Measurements from ENCODE around the gene ZSWIM3. TPM values are rescaled to one million over a fixed set of nuclear protein-coding genes. Genes with fewer than 3 reads are reported as not detected.

Gene ZSWIM3
- total RNA-seq = 5.0 and 7.0 TPM in 2 replicates

DNA sequence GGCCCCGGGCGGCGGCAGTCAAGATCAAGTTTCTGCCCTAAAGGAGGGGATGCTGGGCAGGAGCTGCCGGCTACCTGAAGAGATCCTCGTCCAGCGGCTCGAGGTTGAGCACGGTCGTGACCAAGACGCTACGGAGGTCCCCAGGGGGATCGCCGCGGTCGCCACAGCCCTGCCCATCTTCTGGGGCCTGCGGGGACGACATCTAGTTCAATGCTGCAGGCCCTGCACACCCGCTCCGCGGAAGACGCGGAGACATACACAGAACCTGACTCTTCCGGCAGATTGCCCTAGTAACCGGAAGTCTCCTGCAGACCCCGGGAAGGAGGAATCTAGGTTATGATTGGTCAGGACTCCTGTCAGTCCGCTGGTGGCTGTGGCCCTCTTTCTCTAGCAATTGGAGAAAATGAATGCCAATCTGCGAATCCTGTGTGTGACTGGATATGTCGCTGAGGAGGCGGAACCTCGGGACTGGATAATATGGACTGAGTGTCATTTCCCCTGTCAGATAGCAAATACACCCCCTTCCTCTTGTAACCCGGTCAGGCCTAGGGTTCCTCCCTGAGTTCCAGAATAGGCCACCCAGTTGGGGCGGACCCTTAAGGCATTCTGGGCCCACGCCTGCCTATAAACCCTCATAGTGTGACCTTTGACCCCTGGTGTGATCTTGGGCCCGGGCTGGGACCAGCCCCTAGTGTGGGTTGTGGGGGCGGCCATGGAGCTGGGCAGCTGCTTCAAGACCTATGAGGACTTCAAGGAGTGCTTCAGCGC lies at the start of gene ZSWIM3, which contains the start of gene ACOT8:
TSS of gene ZSWIM3 (plus strand) at position 501 of the 768 bp plus-strand sequence. CDS start at position 713, 212 bp downstream.
TSS of gene ACOT8 (minus strand) at position 279 of the 768 bp plus-strand sequence. CDS start at position 202, 77 bp downstream.

DNA sequence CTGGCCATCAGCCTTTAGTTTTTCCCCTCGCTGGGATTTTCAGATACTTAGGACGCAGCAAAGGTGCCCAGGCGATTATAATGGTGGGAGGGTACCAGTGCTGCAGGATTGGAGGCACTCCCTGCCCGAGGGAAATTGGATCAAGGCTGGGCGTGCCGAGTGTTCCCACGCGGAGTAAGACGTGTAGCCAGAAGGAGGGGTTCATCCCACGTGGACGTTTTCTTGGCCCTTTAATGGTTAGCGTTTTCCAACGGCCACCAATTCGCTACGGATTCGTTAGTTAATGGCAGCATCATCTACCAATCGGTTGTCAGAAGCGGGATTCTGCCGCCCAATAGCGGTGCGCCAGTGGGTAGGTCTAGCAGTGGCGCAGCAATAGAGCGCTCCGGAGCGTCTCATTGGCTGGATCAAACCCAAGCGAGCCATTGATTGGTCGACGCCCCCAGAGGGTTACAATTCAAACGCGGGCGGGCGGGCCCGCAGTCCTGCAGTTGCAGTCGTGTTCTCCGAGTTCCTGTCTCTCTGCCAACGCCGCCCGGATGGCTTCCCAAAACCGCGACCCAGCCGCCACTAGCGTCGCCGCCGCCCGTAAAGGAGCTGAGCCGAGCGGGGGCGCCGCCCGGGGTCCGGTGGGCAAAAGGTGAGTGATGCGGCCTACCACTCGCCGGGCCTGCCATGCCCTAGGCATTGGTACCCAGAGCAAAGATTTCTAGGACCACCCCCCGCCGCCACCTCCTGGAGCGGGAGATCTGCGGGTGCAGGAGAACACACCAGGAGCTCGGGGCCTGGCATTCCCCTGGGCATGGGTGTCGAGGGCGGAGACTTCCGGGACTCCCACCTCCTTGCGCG lies 45.0 kb upstream of the ZSWIM3 start, which contains the start of gene UBE2C:
TSS of gene UBE2C (plus strand) at position 488 of the 849 bp plus-strand sequence. CDS start at position 540, 52 bp downstream.

DNA sequence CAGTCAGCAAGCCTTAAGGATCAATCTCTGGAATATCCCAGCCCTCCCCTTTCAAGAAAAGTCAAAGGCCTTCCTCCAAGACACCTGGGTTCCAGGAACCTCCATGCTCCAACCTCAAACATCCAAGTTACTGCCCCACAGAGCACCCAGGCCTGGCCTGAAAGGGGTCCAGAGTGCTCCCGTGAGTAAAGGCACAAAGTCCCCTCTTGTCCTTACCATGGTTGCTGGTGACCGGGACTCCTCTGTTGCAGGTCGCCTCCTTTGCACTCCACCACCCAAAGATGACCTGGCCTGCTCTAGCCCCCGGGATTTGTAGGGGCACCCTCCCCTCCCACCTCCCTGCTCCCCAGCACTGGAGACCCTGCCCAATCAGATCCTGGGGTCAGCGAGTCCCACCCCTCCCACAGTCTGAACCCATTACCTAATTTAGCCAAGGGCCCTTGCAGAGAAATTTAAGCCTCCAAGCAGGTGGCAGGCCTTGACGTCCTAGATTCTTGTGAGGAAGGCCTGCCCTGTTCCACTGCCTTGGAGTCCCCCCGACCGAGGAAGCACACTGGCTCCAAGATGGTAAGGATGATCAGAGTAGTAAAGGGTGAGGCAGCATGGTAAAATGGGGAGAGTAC lies 30.3 kb upstream of the ZSWIM3 start, which contains the start of gene TNNC2:
TSS of gene TNNC2 (minus strand) at position 283 of the 623 bp plus-strand sequence. CDS start at position 219, 64 bp downstream.

DNA sequence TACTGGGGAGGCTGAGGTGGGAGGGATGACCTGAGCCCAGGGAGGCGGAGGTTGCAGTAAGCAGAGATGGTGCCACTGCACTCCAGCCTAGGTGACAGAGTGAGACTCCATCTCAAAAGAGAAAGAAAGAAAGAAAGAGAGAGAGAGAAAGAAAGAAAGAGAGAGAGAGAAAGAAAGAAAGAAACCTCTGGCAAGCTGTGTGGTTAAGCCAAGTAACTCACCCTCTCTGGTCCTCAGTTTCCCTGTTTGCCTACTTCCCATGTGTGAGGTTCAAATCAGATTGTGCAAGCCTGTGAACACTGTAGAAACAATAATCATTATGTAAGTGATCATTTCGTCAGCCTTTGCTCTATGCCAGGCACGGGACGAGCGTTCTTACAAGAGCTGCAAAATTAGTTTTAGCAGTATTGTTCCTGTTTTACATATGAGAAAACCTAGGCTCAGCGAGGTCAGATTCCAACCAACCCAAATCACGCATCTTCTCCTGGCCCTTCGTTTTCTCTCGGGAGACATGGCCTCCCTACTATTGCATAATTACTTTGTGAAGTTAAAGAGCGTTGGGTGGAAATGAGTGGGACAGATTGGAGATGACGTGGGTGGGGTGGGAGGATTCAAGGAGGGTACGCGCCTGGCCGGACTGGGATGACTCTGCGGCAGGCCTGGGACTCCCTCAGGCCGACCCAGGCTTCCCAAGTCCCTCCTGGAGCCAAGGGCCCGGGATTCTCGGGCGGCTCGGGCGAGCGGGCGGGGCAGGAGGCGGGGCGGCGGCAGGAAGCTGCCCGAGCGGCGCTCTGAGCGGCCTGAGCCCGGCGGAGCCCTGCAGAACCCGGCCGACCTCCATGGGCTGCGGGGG lies 24.2 kb upstream of the ZSWIM3 start, which contains the start of gene SNX21:
TSS of gene SNX21 (plus strand) at position 770 of the 853 bp plus-strand sequence. CDS start 121 bp downstream, outside the sequence.

DNA sequence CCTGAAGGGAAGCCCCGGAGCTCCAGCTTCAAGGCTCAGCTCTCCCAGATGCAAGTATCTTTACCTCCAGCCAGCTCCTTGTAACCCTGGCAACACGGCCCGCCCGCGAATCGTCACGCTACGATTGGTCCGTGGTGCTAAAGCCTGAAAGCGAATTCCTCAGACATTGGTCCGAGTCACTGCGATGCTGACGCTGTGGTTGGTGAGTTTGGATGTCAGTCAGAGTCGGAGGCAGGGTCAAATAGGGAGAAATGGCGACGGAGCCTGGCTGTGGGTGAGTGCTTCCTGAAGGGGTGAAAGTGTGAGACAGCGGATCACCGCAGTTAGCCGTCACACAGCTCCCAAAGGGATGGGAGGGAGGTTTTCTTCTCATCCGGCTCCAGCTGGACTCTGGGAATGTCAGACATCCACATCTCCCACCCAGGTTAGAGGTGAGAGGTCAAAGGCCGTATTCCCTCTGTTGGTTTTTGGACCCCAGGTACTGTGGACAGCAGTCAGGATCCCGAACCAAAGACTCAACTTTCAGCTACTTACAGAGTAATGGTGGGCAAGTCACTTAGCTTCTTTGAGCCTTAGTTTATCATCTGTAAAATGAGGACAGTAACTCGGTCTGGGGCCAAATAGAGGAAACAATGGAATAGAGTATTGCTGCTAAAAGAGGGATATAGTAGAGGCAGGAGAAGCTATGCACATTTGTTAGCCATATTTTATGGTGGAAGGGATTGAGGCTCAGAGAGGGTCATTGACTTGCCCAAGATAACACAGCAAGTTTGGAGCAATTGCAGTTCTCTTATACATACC lies 23.8 kb downstream of the ZSWIM3 start, which contains the start of gene ZSWIM1:
TSS of gene ZSWIM1 (plus strand) at position 240 of the 801 bp plus-strand sequence. CDS start 1,366 bp downstream, outside the sequence.

DNA sequence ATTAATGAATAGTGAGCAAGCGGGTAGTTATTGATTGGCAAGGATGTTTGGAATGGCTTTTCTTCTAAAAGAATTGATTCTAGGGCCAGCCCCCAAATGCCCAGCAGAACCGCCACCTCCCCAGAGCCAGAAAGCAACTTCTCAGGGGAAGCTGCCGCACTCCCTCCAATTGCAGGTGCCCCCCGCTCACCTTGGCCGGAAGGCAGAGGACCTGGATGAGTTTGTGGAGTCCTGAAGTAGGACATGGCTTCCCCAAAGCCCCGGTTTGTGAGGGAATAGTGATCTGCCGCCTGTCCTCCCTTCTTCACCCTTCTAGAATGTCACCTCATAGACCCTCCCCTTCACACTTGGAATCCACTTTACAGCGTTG lies 29.9 kb downstream of the ZSWIM3 start, which contains the start of gene SPATA25:
TSS of gene SPATA25 (minus strand) at position 277 of the 370 bp plus-strand sequence. CDS start at position 245, 32 bp downstream.

DNA sequence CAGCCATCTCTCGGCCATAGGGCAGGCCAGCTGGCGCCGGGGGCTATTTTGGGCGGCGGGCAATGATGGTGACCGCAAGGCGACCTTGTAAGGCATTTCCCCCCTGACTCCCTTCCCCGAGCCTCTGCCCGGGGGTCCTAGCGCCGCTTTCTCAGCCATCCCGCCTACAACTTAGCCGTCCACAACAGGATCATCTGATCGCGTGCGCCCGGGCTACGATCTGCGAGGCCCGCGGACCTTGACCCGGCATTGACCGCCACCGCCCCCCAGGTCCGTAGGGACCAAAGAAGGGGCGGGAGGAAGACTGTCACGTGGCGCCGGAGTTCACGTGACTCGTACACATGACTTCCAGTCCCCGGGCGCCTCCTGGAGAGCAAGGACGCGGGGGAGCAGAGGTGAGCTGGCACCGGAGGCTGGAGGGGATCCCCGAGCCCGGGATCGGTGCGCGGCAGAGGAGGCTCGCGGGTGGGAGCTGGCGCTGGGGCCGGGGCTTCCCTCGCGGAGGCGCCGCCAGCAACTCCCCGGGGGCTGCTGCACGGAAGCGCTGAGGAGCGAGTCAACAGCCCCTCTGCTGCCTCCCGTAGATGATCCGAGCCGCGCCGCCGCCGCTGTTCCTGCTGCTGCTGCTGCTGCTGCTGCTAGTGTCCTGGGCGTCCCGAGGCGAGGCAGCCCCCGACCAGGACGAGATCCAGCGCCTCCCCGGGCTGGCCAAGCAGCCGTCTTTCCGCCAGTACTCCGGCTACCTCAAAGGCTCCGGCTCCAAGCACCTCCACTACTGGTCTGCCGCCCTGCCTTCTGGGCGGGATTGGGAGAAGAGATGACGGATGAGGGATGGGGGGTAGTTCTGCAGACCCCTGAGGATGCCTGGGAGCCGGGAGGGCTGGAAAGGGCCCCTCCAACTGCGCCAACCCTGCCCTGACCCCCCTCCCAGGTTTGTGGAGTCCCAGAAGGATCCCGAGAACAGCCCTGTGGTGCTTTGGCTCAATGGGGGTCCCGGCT lies 33.9 kb downstream of the ZSWIM3 start, which contains the start of the genes CTSA and NEURL2:
TSS of gene CTSA (plus strand) at position 351 of the 999 bp plus-strand sequence. CDS start at position 585, 234 bp downstream.
TSS of gene NEURL2 (minus strand) at position 224 of the 999 bp plus-strand sequence. CDS start at position 7, 217 bp downstream.

DNA sequence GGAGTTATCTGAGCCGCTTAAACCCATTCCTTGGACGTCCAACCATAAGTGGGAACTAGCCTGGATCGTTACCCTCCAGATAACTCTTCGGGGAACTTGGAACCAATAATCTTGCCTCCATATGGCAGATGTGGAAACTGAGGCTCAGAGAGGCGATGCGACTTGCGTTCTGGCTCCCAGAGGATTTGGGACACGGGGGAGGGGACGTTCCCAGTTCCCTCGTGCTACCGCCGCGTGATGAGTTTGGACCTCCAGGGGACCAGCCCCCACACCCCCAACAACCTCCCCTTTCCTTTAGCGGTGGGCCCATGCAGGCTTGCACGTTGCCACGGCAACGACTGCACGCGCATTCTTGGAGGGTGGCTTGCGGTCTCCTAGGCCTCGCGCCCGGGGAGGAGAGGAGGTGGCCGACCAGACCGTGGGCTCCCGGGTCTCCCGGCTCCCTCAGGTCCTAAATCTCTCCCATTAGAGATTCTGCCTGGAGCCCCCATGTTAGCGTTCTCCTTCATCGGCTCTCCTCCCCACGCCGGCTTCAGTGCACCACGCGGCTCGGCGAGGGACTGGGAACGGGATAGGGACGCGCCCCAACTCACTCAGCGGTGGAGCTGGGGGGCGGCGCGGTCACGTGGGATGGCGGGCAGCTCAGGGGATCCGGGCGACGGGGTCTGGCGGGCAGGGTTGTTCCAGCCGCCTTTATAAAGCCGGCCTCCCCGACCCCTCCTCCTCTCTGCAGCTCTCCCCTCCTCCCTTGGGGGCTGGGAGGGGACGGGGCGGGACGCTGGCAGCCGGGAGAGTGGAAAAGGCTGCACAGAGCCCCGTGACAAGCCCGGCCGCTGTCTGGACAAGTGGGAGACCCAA lies 54.3 kb downstream of the ZSWIM3 start, which contains the start of gene PLTP:
TSS of gene PLTP (minus strand) at position 670 of the 858 bp plus-strand sequence. CDS start 703 bp downstream, outside the sequence.

Other genes starting within 250 kb of the ZSWIM3 start
- gene WFDC10A, start 227.9 kb upstream of the ZSWIM3 start, total RNA-seq = not detected in 2 replicates
- not detected in 2 replicates for gene WFDC9, start 226.3 kb upstream of the ZSWIM3 start, total RNA-seq
- not detected in 2 replicates for gene WFDC11, start 187.4 kb upstream of the ZSWIM3 start, total RNA-seq
- not detected in 2 replicates for gene WFDC13, start 155.6 kb upstream of the ZSWIM3 start, total RNA-seq
- gene WFDC10B, start 152.6 kb upstream of the ZSWIM3 start, total RNA-seq = 0.26 TPM in 1 of 2 replicates, not detected in the other
- gene SPINT4, start 135.3 kb upstream of the ZSWIM3 start, total RNA-seq = not detected in 2 replicates
- 0.17 and 0.95 TPM in 2 replicates for gene WFDC3, start 65.7 kb upstream of the ZSWIM3 start, total RNA-seq
- 16.9 and 20.5 TPM in 2 replicates for gene DNTTIP1, start 65.7 kb upstream of the ZSWIM3 start, total RNA-seq
- 1.9 and 3.9 TPM in 2 replicates for gene UBE2C, start 45.0 kb upstream of the ZSWIM3 start, total RNA-seq
- gene TNNC2, start 30.3 kb upstream of the ZSWIM3 start, total RNA-seq = 1.9 and 6.7 TPM in 2 replicates
- gene SNX21, start 23.8 kb upstream of the ZSWIM3 start, total RNA-seq = 80.1 and 108 TPM in 2 replicates
- gene ACOT8, start 222 bp upstream of the ZSWIM3 start, total RNA-seq = 46.2 and 58.5 TPM in 2 replicates
- gene ZSWIM1, start 23.6 kb downstream of the ZSWIM3 start, total RNA-seq = 3.0 and 3.7 TPM in 2 replicates
- gene SPATA25, start 30.0 kb downstream of the ZSWIM3 start, total RNA-seq = 1.4 and 2.0 TPM in 2 replicates
- 4.7 and 6.8 TPM in 2 replicates for gene NEURL2, start 33.6 kb downstream of the ZSWIM3 start, total RNA-seq
- 134 and 234 TPM in 2 replicates for gene CTSA, start 33.7 kb downstream of the ZSWIM3 start, total RNA-seq
- gene PLTP, start 54.5 kb downstream of the ZSWIM3 start, total RNA-seq = 27.0 and 67.7 TPM in 2 replicates
- gene PCIF1, start 77.1 kb downstream of the ZSWIM3 start, total RNA-seq = 6.1 and 6.6 TPM in 2 replicates
- 9.1 and 14.1 TPM in 2 replicates for gene ZNF335, start 114.6 kb downstream of the ZSWIM3 start, total RNA-seq
- not detected in 2 replicates for gene MMP9, start 151.3 kb downstream of the ZSWIM3 start, total RNA-seq
- under 0.01 TPM in 2 replicates for gene SLC12A5, start 171.6 kb downstream of the ZSWIM3 start, total RNA-seq
- gene NCOA5, start 232.3 kb downstream of the ZSWIM3 start, total RNA-seq = 5.4 and 7.2 TPM in 2 replicates